Kidney (tissue), 14 donors: ENCODE measurements around the gene KPNB1. TPM values are rescaled to one million over a fixed set of nuclear protein-coding genes. Genes with fewer than 3 reads are reported as not detected.
A peak's percentile ranks its signal among the peaks of the same experiment; 100 is the strongest.

Experiments
- DNase-seq, 5 donors: peaks; one replicate each; pipeline ENCODE4 v3.0.0-alpha.2; 2013 to 2020
- FAIRE-seq: peaks from 2 replicates; lab custom pipeline; 2012; peaks lifted over from hg19 to GRCh38; lab: Jason Lieb, UNC
- H3K27ac ChIP-seq, 2 donors: one replicate each; pipeline ENCODE4 v1.7.0; 2013; ENCODE audit warnings: low read depth in 2 of 2, low read length in 2 of 2, inconsistent platforms in 1 of 2
- H3K27me3 ChIP-seq: one replicate; pipeline ENCODE4 v1.7.1; 2013; ENCODE audit warnings: low read length, inconsistent platforms; ENCODE audit not compliant: control insufficient read depth, insufficient read depth
- H3K36me3 ChIP-seq, 3 donors: one replicate each; pipeline versions ENCODE4 v1.7.0 to v1.7.1; 2013; ENCODE audit warnings: low read length in 3 of 3, control low read depth in 1 of 3, inconsistent platforms in 1 of 3; ENCODE audit not compliant: insufficient read depth in 3 of 3, control insufficient read depth in 2 of 3
- H3K4me1 ChIP-seq, 3 donors: one replicate each; pipeline versions ENCODE4 v1.7.0 to v1.7.1; 2013; ENCODE audit warnings: low read length in 3 of 3, inconsistent platforms in 1 of 3, low read depth in 1 of 3; ENCODE audit not compliant: control insufficient read depth in 2 of 3, insufficient read depth in 2 of 3
- H3K4me3 ChIP-seq, 3 donors: one replicate each; pipeline versions ENCODE4 v1.7.0 to v1.8.1; 2013; ENCODE audit warnings: low read length in 3 of 3, control low read depth in 1 of 3, inconsistent platforms in 1 of 3
- H3K9ac ChIP-seq, 3 donors: one replicate each; pipeline versions ENCODE4 v1.7.0 to v1.7.1; 2013; ENCODE audit warnings: low read length in 3 of 3, control low read depth in 1 of 3, inconsistent platforms in 1 of 3
- H3K9me3 ChIP-seq, 3 donors: one replicate each; pipeline versions ENCODE4 v1.7.0 to v1.7.1; 2013; ENCODE audit warnings: low read length in 3 of 3, control low read depth in 1 of 3, inconsistent platforms in 1 of 3; ENCODE audit not compliant: control insufficient read depth in 2 of 3, insufficient read depth in 1 of 3
- CTCF ChIP-seq: IDR thresholded peaks from 3 replicates; pipeline ENCODE4 v1.5.1; 2012; ENCODE audit warnings: mild to moderate bottlenecking, moderate library complexity, borderline replicate concordance; ENCODE audit not compliant: insufficient read depth; ENCODE audit errors: extremely low read depth
- intact Hi-C: fragments of 100-400 bp; cut with DNase I; formaldehyde crosslinking; loops from one replicate; pipeline ENCODE4 v1.11.1; 2022
- polyA plus RNA-seq: library from polyadenylated mRNA; stranded (reverse); fragments of 350-450 nt; fragmentation: Illumina TruSeq; extraction: RNeasy Lipid Tissue Mini Kit (QIAGEN cat#74804); gene quantifications from one replicate; pipeline ENCODE4 v1.2.3, GENCODE V29; 2014; ENCODE audit warnings: low read depth, low replicate concordance; ENCODE audit not compliant: insufficient read depth
- total RNA-seq: library from RNA; stranded (reverse); fragmentation: NEBNext Ultra II Directional; extraction: Animal tissue kit (Norgen Biotek cat#: 25700); gene quantifications from one replicate; pipeline ENCODE4 v1.2.1, GENCODE V29; 2021
- donor health status: control.
- donor health status: control.
- donor health status: control.
- donor health status: control.
- donor health status: control.
- donor health status: DM: yes; HTN: yes; CAD: no.
- donor health status: Normal renal cell carcinoma (clear cell type).

Gene KPNB1
- total and polyA plus RNA-seq, 2 donors from 2014 or later: 49.1 to 220 TPM

GRCh38 chr17:47721725-47722124, 72.0 kb downstream of the KPNB1 start:
- H3K27me3 ChIP-seq: peaks cover 8% of the 10 kb centered on the region
- no peaks in the 10 kb centered on the region for H3K36me3 ChIP-seq
- intact Hi-C loops: no loop called here
- no peak overlapping the region for H3K27ac ChIP-seq
- H3K4me3 ChIP-seq: no peak overlapping the region
- no peak overlapping the region for H3K9ac ChIP-seq
- DNase-seq (no peak), FAIRE-seq (no peak)
- H3K4me1 ChIP-seq: peaks cover 0 to 9% (median 5%) of the 10 kb centered on the region in 3 donors
- no peak for TF ChIP-seq CTCF
- H3K9me3 ChIP-seq: no peaks in the 10 kb centered on the region

- Histone ChIP-seq H3K27me3 (peaks cover 8% of the 10 kb centered on the region), H3K9ac (no peak overlapping the region), H3K9me3 (no peaks in the 10 kb centered on the region), H3K27ac (no peak overlapping the region), H3K4me3 (no peak overlapping the region), H3K4me1 (no peaks in the 10 kb centered on the region), H3K36me3 (no peaks in the 10 kb centered on the region)
- FAIRE-seq (no peak), DNase-seq (no peak)
- TF ChIP-seq CTCF: no peak
- intact Hi-C loops: no loop called here
Measured at GRCh38 chr17:47724705-47725104, 75.0 kb downstream of the KPNB1 start.

- Histone ChIP-seq H3K4me1 (no peaks in the 10 kb centered on the region), H3K4me3 (no peak overlapping the region), H3K27ac (no peak overlapping the region), H3K27me3 (peaks cover 8% of the 10 kb centered on the region), H3K9ac (no peak overlapping the region), H3K36me3 (no peaks in the 10 kb centered on the region), H3K9me3 (no peaks in the 10 kb centered on the region)
- DNase-seq (peak in 1 of 5 donors; percentile 58), FAIRE-seq (no peak)
- TF ChIP-seq CTCF: no peak
- intact Hi-C loops: no loop called here
Measured at GRCh38 chr17:47725446-47726111, 75.9 kb downstream of the KPNB1 start.
